ENCODE measurements around the gene BLID.

GRCh38 chr11:122085712-122086111 is 30.3 kb downstream of the BLID start:
- no peak for TF ChIP-seq CTCF (conservative IDR thresholded peaks at IDR 0.05 in 1 of 2, IDR thresholded peaks at IDR 0.05 in 1 of 2; ENCODE audit: extremely low read depth in 1 of 2, insufficient read depth in 1 of 2, low read depth in 1 of 2, low read length in 2 of 2)
- no peak for TF ChIP-seq EZH2 (IDR thresholded peaks at IDR 0.05; ENCODE audit: borderline replicate concordance, low read length)
